GM18907 (cell line): ENCODE results near the gene RAC2.

Experiments
- ATAC-seq: cut with Tn5 transposase; IDR thresholded peaks from one replicate; pipeline ENCODE4 v1.9.1; 2021; ENCODE audit warnings: mild to moderate bottlenecking, moderate library complexity; ENCODE audit not compliant: unreplicated experiment

The RAC2 gene

DNA sequence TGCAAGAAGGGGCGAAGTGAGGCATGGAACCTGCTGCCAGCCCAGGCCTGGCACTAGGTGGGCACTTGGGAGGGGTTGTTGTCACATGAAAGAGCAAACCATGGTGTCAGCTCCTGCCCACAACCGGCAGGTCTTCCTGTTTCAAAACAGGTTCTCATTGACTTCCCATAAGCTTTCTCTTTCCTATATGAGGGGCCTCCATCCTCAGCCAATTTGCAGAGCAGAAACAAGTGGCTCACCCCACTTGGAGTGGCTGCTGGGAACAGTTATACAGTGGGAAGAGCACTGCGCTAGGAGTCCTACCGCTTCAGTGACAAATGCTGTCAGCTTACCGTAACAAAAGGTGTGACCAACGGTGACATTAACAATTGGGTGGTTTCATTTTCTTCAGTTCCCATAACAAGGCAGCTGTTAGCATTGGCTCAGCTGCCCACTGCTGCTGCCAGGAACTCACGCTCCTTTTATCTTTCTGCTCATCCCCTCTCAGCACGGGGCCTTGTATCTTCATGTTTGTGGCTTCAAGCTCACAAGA is 21.6 kb downstream of the RAC2 start:
- ATAC-seq: no peak

DNA sequence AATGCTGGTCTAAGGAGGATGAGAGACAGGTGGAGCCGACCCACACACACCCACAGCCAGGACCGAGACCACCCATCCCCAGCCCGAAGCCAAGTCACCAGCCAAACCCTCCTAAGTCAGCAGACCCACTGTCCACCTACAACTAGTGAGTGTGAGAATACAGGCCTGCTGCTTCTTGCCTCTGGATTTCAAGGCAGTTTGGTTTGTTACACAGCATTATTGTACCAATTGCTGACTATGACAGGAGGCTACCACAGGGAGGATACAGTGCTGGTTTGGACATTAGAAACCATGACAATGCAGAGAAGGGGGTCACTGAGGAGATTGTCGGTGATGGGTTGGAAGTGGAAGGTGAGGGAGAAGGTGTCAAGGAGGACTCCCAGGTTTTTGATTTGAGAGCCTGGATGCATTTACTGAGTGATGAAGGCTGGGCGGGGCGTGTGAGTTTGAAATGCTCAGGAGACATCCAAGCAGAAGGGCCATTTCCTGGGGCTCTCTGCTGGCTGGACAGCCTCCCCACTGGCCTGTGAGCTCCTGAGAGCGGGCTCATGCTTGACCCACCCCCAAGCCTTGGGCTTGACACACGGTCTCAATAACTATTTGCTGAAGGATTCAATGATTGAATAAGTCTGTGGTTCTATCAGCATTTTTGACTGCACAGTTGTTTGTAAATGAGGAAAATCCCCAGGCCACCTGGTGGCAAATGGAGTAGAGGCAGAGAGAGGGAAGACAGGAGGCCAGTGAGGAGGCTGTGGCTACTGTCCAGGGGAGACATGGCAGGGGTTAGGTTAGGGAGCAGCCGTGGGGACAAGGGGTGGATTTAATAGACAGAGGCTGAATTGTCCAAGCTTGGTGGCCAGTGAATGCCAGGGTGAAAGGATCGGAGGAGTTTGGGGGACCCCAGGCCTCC is 22.4 kb downstream of the RAC2 start:
- ATAC-seq: no peak

DNA sequence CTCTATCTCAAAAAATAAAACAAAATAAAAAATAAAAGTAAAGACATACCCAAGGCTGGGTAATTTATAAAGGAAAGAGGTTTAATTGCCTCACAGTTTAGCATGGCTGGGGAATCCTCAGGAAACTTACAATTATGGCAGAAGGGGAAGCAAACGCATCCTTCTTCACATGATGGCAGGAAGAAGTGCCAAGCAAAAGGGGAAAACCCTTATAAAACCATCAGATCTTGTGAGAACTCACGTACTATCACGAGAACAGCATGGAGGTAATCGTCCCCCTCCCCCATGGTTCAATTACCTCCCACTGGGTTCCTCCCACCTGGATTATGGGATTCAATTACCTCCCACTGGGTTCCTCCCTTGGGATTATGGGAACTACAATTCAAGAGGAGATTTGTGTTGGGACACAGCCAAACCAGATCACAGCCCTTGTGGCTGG is 23.5 kb downstream of the RAC2 start:
- no peak for ATAC-seq

DNA sequence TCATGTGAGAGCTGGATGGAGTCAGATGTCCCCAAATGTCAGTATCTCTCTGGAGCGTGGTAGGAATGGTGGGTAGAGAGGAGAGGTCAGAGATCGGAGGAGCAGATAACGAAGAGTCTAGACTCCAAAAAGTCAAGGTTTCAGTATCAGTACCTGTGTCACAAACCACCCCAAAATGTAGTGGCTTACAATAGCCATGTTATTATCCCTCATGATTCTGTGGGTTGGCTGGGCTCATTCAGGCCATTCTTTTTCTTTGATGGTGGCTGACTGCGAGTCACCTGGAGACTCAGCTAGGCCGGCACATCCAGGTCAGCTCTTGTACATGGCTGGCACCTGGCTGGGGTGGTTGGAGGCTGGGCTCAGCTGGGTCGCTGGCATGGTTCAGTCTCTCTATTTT is 24.5 kb downstream of the RAC2 start:
- peak; percentile 23 for ATAC-seq

DNA sequence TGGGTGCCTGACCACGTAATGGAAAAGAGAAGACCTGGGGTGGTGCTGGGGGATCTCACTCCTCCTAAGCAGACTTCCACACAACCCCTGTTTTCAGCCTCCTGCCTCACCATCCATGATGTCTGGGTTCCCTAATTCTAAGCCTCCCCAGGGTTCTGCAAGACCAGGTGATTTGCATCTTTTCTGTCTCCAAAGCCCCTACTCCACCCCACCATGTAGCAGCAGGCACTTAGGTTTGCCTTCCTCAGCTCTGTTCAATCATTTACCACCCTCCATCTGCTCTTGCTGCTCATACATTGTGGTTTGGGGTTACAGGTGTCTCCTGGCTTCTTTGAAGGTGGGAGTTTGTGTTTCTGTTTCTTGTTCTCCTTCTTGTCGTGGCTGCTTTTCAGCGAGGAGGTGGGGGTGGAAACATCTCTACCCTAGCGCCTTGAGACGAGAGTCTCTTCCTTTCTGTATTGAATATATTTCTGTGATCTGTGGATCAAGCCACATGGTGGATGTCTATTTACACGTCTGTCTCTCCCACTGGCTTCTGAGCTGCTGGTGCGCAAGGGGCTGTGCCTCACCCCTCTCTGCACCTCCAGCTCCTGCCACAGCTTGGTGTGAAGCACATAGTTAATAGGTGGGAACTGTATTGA is 25.2 kb downstream of the RAC2 start:
- peak; percentile 71 for ATAC-seq

DNA sequence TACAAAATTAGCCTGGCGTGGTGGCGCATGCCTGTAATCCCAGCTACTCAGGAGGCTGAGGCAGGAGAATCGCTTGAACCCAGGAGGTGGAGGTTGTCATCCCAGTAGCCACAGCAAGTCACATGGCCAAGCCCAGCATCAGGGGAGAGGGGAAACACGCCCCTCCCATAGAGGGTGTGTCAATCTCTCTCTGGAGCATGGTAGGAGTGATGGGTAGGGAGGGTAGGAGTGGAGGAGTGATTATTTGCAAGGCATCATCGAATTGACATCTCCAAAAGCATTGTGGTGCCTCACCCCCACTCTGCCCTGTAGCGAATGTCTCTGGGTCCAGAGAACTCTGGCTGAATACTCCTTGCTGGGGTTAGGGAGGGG is 25.7 kb downstream of the RAC2 start:
- ATAC-seq: no peak

DNA sequence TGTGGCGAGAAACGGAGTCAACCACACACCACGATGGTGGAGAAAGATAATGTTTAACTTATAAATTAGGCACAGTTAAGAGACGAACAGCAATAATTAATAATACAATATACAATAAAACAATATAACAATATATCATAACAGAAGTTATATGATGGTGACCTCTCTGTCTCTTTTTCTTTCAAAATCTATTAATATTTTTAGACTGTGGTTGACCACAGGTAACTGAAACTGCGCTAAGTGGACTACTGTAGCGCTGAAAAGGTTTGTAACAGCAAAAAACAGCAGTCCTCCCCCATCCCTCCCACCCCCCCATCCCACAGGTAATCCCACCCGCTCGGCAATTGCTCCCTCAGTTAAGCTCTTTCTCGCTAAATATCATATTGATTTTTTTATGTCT is 28.2 kb downstream of the RAC2 start:
- ATAC-seq: no peak

DNA sequence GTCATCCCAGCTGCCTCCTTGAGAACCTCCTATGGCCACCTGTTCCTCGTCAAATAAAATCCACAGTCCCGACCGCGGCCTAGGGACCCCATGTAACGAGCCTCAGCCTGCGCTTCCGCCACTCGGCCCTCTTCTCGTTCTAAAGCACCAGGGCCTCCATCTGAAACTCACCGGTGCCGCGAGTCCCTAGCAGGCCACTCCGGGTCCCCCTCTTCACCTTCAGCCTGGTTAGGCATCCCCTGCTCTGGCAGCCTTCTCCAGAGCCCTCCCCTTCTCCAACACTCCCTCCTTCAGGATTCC is 29.4 kb downstream of the RAC2 start:
- ATAC-seq: no peak

DNA sequence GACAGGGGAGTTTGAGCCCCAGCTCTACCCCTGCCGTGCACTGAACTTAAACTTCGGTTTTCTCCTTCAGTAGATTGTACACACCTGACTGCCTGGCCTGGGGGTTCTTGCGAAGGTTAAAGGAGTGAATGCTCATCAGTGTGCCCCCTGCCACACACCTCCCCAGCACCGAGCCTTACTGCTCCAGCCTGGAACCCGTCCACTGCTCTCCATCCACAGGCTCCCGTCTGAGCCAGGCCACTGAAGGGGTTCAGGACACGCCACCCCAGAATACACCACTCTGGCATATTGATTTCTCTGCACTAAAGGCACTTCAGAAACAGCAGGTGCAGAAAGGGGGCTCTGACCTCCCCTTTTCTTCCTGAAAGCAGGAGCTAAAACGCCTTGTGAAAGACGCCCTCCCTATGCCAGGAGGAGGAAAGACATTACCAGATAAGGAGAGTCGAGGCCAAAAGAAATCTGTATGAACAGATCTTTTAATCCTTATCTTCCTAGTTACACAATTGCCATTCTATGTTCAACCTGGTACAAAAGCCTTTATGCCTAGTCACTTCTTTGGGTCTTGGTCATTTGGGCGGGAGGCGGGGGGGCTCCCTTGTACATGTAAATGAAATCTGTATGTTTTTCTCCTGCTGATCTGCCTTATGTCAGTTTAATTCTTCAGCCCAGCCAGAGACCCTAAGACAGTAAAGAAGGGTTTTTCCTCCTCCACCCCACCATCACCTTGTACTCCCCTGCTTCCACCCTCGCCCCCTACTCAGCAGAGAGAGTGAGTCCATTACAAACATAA is 29.9 kb downstream of the RAC2 start:
- ATAC-seq: no peak

DNA sequence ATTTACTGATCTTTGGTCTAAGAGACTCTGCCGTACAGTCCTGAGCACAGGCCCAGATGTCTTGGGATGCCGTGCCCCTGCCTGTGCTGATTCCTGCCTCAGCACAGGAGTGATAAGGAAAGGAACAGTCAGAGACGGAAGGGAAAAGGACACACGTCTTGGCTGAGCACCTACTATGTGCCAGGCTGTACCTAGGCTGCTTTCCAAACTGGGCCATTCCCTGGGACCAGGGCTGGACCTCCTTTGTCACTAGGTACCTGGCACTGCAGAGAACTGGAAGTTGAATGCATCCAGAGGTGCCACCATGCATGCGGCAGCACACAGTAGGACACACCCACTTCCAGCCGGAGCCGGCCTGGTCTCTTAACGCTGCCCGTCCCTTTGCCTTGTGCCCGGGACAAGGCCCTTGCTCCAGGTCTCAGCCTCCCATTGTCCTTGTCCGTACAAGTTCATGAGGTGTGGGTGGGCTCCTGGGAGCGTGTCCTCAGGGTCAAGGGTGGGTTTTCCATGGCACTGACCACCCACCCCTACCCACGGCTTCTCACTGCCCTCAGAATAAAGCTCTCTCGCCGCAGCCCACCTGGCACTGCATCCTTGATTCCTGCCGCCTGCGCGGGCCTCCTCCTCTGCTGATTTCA is 30.7 kb downstream of the RAC2 start:
- no peak for ATAC-seq

DNA sequence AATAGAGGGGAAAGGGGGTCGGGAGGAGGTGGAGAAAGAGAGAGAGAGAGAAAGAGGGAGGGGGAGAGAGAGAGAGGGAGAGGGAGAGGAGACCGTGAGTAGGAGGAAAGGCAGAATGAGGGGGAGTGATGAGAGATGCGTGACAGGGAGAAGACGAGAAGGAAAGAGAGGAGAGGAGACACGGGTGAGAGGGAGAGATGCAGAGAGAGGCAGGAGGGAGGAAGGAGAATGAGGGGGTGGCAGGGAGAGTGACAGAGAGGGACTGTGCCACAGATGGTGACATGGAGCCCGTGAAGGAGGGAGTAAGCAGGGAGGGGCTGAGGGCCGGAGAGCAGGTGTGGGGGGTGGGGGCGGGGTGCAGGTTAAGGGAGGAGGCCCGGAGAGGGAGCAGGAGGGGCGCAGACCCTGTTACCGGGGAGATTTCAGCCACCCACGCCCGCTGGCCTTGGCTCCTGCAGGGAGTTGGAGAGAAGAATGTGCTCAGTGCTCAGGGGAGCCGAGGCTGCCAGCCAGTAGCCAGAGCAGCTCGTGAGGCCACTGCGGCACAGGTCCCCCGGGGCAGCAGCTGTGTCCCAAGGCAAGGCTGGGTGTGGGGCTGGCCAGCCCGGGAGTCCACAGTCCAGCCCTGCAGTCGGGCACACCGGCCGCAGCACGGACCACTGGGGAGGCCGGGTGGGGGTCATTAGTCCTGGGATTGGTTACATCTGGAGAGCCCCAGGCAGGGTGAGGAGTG is 31.7 kb downstream of the RAC2 start, which contains the start of gene SSTR3:
SSTR3 (minus strand) TSS at position 304 of the 733 bp plus-strand sequence. CDS start 4,674 bp downstream, outside the sequence.
- no peak for ATAC-seq

DNA sequence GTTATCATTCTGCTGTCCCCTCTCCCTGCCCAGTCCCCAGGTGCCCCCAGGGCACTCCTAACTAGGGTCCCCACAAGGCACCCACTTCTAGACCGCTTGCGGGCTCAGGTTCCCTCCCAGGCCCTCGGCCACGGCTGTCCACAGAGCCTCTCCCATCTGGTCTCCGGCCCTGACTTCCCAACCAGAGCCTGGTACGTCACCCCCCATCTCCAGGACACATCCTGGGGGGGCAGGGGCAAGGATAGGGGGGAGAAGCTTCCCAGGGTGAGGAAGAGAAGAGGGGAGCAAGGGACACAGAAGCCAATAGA is 32.2 kb downstream of the RAC2 start:
- no peak for ATAC-seq

DNA sequence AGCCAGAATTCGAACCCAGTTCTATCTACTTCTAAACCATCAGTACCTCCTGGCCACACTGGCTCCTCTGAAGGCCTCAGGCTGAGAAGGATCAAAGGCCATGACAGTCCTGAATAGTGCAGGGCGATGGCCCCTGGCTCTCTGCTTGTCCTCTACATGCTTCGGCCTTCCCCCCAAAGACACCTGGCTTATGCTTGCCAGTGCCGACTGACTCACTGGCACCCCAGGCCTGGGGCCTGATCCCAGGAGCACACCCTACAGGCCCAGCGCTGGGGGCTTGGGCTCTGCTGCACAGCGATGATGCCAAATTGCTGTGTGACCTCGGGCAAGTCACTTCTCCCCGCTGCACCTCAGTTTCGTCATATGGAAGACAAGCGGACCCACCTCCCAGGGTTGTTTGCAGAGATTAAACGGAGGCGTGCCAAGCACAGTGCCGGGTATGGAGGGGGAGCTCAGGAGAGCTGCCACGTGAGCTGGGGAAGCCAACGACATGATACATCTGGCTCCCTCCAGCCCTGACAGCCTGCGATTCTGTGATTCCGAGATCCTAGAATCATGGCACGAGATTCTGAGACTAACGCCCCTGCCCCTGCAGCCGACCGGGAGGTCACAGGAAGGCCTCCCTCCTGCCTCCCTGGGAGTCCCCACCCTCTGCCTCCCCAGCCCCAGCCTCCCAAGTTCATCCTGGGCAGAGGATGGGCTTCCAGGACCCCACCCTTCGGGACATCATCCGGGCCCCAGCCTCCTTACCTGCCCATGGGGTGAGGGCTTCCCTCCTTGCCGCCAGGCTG is 32.8 kb downstream of the RAC2 start:
- ATAC-seq: no peak

DNA sequence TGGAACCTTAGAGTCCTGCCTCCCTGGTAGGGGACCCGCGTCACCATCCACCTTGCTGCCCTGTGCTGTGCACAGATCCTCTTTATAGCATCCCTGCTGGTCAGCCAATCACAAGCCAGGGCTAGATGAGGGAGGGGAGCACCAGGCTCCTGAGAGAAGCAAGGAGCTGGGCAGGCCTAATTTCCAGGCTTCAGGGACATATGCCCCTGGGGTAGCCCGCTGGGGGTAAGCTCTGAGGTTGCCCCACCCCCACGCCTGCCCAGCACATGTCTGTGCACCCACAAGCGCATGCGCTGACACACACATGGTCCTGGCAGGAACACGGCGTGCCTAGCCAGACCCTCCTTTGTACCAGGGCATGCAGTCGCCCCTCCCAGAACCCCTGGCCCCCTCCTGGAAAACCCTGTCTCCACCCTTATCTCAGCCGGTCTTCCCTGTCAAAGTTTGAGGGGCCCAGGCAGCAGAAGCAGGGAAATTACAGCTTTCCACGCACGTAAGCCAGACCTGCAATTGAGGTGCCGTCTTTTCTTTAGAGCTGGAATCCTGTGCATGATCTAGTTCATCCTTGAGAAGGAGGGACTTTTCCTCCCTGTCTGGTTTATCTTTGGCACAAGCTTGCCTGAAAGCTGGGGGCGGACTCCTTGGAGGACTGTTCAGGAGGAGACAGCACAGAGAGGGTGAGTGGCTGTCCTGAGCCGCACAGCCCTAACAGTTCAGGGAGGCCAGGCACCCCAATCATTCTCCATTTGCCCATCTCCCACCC is 33.8 kb downstream of the RAC2 start:
- ATAC-seq: no peak

DNA sequence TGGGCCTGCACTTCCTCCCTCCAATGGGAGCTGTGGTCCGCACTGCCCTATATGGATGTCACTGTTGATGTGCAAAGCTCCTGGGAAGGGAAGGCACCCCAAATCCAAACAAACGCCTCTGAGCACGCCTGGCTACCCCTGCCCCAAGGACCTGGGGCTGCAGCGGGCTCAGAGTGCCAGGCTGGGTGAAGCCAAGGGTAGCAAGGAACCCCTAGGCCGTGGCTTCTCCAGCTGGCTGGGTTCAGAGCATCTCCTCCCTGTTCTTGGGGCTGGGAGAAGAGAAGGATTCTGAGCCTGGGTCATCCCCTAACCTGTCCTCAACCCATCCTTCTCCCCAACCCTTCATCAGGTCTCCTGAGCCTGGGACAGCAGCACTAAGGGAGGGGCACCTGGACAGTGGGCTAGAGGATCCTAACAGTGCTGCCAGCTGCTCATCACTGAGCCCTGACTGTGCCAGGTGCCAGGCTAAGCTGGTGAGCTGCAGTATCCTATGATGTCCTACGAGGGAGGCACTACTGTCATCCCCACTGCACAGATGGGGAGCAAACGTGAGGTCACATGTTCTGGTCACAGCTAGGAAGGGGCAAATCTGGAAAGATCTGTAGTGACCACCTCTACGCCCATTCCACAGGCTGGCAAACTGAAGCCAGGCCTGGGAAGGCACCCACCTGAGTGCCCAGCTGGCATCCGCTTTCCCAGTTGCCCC is 34.8 kb downstream of the RAC2 start:
- no peak for ATAC-seq

DNA sequence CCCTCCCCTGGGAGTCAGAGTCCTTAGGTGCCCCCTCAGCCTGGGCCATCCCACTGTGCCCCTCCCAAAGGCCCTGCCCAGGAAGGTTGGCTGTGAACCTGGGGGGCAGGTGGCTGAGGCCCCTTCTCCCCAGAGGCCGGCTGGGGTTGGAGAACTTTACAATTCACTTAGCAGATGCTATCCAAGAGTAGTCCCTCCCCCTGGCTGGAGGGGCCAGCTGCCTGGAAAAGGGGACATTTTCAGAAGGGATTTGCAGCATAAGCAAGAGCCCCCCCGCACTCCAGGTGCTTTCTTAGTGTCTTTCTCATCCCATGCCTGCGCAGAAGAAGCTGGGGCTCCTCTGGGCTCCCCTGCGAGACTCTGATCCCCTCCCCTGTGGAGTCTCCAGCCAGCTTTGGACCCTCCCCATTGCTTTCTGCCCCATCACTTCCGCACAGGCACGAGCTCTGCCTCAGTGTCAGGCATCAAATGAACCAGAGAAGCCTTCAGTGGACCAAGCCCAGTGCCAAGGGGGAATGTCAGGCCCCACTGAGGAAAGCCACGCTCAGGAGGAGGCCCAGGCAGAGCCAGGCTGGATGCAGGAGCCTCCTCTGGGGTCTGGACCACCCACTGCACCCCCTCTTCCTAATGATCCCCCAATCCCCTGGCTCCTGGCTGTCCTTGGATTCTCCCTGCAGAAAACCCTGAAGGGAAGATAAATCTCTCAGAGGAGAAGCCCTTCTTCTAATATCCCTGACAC is 35.5 kb downstream of the RAC2 start:
- ATAC-seq: no peak

DNA sequence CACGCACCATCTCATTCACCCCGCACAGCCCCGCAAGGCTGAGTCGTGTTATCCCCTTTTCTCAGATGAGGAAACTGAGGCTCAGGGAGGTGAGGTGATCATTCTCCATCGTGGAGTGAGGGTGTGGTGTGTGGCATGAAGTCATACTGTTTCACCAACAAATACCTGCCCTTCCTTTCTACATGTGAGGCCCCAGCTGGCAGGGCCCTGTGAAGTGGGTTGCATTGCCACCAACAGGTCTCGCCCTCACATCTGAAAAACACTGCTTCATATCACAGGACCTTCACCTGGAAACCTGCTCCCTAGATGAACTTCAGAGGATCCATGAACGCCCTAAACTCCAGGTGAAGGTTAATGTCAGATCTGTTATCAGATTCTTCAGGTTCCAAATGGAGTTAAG is 36.1 kb downstream of the RAC2 start:
- ATAC-seq: no peak
